ENCODE measurements around the gene SEMA3F.

The SEMA3F gene

DNA sequence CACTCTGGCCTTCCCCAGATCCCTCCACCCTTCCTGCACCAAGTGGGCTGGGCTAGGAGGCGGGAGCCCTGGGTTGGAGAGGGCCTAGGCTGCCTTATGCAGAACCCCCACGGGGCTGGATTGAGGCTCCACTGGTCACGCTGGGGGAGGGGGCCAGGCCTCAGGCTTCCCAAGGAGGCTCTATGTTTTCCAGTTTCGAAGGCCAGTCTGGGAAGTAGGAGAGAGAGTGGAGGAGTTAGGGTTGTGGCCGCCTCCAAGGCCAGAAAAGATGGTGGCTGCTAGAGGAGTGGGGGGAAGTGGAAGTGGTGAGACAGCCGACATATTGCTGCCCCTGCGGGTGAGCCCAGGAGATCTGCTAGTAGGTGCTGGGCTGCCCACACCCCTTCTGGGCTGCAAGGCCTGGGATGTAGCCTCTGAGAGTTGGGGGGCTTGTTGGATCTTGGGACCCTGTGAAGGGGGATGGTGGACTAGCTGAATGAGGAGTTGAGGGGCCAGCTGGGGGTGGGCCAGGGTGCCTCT is 82.1 kb downstream of the SEMA3F start:
- peak overlapping the region; percentile 62 for H3K4me3 ChIP-seq (ENCODE audit: low read length)
- TF ChIP-seq, protein P1, sequence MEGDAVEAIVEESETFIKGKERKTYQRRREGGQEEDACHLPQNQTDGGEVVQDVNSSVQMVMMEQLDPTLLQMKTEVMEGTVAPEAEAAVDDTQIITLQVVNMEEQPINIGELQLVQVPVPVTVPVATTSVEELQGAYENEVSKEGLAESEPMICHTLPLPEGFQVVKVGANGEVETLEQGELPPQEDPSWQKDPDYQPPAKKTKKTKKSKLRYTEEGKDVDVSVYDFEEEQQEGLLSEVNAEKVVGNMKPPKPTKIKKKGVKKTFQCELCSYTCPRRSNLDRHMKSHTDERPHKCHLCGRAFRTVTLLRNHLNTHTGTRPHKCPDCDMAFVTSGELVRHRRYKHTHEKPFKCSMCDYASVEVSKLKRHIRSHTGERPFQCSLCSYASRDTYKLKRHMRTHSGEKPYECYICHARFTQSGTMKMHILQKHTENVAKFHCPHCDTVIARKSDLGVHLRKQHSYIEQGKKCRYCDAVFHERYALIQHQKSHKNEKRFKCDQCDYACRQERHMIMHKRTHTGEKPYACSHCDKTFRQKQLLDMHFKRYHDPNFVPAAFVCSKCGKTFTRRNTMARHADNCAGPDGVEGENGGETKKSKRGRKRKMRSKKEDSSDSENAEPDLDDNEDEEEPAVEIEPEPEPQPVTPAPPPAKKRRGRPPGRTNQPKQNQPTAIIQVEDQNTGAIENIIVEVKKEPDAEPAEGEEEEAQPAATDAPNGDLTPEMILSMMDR (IDR thresholded peaks at IDR 0.05; ENCODE audit: insufficient read depth, low read depth, low read length, missing control alignments) = no peak
- peak; percentile 48 for DNase-seq (ENCODE audit: low read depth)

DNA sequence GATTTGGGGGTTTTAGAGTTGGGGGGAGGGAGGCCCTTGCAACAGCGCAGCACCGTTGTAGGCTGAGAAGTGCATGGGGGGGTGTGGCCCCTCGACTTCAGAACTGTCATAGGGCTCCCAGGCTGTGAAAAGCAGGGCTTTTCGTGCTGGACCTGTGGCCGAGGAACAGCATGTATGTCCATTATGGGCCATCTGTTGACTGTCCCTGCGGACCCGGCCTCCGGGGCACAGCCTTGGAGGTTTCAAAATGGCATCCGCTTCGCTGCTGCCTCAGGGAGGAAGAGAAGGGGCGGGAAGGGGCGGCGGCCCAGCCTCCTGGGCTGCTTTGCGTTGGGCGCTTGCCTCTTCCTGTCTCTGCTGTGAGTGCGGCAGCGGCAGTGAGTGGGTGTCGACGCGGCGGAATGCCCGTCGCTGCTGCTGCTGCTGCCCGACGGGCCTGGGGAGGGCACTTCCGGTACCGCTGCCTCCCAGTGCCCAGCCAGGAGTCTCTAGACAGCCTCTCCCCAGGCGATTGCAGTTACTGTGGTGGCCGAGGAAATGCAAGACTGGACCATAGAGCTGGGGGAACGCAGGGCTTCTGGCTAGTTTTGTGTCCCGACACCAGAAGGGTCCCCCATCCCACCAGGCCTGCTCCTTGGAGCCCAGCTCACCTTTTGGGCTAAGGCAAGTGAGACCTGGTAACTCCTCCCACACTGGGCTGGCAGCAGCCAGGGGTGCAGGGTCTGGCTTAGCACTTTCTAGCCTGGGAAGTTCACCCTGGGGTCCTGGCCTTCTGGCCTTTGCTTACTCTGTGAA is 82.8 kb downstream of the SEMA3F start:
- peak; percentile 90 for DNase-seq (ENCODE audit: low read depth)
- TF ChIP-seq, protein P1 (IDR thresholded peaks at IDR 0.05; ENCODE audit: insufficient read depth, low read depth, low read length, missing control alignments) = no peak
- H3K4me3 ChIP-seq (ENCODE audit: low read length) = peak overlapping the region; percentile 62

DNA sequence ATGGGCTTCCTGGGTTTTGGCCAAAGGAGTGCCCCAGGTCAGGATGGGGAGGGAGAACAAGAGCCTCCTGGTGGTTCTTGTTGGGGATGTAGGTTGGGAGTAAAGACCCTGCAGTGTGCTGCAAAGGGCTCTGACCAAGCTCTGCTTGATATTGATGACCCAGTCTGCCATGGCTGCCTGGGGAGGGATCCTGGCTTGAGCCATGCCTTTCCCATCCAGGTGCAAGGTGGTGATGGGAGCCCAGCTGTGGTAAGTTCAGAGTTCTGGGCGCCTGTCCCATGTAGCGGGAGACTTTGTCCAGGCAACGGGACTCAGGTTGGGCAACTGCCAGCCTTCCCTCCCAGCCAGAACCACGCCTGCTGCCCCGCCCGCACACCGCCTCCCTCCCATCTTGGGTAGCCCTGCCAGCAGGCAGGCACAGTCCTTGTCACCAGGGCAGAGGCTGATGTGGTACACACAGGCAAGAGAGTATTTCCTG is 83.5 kb downstream of the SEMA3F start:
- peak; percentile 74 for DNase-seq (ENCODE audit: low read depth)
- TF ChIP-seq, protein P1 (IDR thresholded peaks at IDR 0.05; ENCODE audit: insufficient read depth, low read depth, low read length, missing control alignments) = peak; percentile 29
- peak overlapping the region; percentile 62 for H3K4me3 ChIP-seq (ENCODE audit: low read length)

Measured in epithelial cell of esophagus (primary cell).